Fibroblast of mammary gland (primary cell): ENCODE measurements around the gene FAM20B.
A peak's percentile ranks its signal among the peaks of the same experiment; 100 is the strongest.

Source experiments
- DNase-seq: peaks from one replicate; pipeline ENCODE4 v3.0.0-alpha.2; 2010; ENCODE audit warnings: low read depth
- H3K4me3 ChIP-seq: 2 replicates; pipeline ENCODE4 v1.5.1; 2011; ENCODE audit warnings: low read depth, mild to moderate bottlenecking, low read length, moderate library complexity; ENCODE audit not compliant: control insufficient read depth
- TF ChIP-seq, protein P1 (sequence below): conservative IDR thresholded peaks from 2 replicates; pipeline ENCODE4 v1.5.1; 2011; ENCODE audit warnings: low read depth, low read length, inconsistent platforms; ENCODE audit not compliant: control insufficient read depth, insufficient read depth

The FAM20B gene

DNA sequence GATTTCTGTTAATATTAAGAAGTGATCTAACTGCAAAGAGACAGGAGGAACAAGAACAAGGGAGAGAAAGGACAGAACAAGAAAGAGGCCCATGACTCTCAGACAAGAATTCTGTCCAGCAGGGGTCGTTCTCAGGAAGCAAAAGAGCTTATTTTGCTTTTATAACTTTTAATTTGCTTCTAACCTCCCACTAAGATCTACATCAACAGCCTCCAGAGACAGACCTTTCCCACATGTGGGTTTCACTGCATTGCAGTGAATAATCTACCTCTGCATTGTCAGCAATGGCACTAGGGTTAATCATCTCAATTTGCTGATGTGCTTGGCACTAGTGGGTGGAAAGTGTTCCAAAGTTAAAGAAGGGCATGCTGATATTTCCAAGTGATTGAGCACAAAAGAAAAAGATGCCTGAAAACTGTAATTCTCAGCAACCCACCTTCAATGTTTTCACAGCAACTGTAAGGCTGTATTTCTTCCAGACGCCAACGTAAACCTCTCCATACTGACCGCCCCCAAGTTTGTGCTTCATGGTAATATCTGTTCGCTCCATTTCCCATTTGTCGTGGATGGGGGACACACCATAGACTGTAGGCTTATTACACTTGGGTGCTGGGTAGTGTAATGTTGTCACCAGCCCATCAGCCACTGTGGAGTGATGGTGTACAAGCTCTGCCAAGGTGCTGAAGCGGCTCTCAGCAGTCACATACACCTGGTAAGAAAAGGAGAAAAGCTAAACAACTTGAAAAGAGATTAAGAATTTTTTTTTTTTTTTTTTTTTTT is 95.7 kb downstream of the FAM20B start:
- TF ChIP-seq, protein P1, sequence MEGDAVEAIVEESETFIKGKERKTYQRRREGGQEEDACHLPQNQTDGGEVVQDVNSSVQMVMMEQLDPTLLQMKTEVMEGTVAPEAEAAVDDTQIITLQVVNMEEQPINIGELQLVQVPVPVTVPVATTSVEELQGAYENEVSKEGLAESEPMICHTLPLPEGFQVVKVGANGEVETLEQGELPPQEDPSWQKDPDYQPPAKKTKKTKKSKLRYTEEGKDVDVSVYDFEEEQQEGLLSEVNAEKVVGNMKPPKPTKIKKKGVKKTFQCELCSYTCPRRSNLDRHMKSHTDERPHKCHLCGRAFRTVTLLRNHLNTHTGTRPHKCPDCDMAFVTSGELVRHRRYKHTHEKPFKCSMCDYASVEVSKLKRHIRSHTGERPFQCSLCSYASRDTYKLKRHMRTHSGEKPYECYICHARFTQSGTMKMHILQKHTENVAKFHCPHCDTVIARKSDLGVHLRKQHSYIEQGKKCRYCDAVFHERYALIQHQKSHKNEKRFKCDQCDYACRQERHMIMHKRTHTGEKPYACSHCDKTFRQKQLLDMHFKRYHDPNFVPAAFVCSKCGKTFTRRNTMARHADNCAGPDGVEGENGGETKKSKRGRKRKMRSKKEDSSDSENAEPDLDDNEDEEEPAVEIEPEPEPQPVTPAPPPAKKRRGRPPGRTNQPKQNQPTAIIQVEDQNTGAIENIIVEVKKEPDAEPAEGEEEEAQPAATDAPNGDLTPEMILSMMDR = peak; percentile 68
- H3K4me3 ChIP-seq = no peak overlapping the region
- peak; percentile 74 for DNase-seq

GRCh38 chr1:179124873-179125272 is 99.2 kb downstream of the FAM20B start:
- TF ChIP-seq, protein P1 = no peak
- H3K4me3 ChIP-seq = no peak overlapping the region
- DNase-seq = peak; percentile 89
